GM12865 (cell line): ENCODE data around the gene ACOT8.
A peak's percentile ranks its signal among the peaks of the same experiment; 100 is the strongest.

ENCODE experiments used
- DNase-seq: peaks from one replicate; pipeline ENCODE4 v3.0.0; 2010; ENCODE audit warnings: low read depth
- H3K4me3 ChIP-seq: 2 replicates; pipeline ENCODE4 v1.5.1; 2011; ENCODE audit warnings: mild to moderate bottlenecking, low read depth, low read length, control low read depth
- TF ChIP-seq, protein P1 (sequence below): IDR thresholded peaks from 2 replicates; pipeline ENCODE4 v1.5.1; 2011; ENCODE audit warnings: low read length, control low read depth, low read depth, inconsistent platforms; ENCODE audit not compliant: insufficient read depth; ENCODE audit errors: missing control alignments

Gene ACOT8

DNA sequence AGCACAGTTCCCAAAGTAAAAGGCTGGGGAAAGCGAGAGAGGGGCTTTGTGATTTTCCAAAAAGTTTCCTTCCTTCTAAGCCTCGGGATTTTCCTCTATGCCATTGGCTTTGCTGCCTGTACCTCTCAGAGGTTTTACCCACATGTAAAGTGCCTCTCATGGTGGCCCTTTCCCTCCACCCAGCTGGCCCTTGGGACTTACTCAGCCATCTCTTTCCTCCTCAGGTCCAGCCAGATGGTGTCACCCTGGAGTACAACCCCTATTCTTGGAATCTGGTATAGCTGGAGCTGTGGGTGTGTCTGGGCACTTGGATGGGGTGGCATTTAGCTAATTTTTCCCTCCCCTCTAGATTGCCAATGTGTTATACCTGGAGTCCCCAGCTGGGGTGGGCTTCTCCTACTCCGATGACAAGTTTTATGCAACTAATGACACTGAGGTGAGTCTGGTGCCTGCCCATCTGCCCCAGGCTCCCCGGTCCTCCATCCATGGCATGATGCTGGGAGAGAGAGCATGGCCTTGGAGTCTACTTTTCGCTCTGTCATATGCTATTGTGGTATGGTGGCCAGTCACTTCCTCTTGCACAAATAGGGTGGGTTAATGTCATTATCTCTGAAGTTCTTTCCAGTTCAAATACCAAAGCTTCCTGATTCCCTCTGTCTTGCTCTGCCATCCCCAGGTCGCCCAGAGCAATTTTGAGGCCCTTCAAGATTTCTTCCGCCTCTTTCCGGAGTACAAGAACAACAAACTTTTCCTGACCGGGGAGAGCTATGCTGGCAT, 35.0 kb upstream of the ACOT8 start:
- DNase-seq, result no peak
- TF ChIP-seq, protein P1, sequence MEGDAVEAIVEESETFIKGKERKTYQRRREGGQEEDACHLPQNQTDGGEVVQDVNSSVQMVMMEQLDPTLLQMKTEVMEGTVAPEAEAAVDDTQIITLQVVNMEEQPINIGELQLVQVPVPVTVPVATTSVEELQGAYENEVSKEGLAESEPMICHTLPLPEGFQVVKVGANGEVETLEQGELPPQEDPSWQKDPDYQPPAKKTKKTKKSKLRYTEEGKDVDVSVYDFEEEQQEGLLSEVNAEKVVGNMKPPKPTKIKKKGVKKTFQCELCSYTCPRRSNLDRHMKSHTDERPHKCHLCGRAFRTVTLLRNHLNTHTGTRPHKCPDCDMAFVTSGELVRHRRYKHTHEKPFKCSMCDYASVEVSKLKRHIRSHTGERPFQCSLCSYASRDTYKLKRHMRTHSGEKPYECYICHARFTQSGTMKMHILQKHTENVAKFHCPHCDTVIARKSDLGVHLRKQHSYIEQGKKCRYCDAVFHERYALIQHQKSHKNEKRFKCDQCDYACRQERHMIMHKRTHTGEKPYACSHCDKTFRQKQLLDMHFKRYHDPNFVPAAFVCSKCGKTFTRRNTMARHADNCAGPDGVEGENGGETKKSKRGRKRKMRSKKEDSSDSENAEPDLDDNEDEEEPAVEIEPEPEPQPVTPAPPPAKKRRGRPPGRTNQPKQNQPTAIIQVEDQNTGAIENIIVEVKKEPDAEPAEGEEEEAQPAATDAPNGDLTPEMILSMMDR, result no peak
- peak overlapping the region; percentile 95 for H3K4me3 ChIP-seq

DNA sequence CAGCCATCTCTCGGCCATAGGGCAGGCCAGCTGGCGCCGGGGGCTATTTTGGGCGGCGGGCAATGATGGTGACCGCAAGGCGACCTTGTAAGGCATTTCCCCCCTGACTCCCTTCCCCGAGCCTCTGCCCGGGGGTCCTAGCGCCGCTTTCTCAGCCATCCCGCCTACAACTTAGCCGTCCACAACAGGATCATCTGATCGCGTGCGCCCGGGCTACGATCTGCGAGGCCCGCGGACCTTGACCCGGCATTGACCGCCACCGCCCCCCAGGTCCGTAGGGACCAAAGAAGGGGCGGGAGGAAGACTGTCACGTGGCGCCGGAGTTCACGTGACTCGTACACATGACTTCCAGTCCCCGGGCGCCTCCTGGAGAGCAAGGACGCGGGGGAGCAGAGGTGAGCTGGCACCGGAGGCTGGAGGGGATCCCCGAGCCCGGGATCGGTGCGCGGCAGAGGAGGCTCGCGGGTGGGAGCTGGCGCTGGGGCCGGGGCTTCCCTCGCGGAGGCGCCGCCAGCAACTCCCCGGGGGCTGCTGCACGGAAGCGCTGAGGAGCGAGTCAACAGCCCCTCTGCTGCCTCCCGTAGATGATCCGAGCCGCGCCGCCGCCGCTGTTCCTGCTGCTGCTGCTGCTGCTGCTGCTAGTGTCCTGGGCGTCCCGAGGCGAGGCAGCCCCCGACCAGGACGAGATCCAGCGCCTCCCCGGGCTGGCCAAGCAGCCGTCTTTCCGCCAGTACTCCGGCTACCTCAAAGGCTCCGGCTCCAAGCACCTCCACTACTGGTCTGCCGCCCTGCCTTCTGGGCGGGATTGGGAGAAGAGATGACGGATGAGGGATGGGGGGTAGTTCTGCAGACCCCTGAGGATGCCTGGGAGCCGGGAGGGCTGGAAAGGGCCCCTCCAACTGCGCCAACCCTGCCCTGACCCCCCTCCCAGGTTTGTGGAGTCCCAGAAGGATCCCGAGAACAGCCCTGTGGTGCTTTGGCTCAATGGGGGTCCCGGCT, 34.1 kb upstream of the ACOT8 start, which contains the start of the genes CTSA and NEURL2:
Gene CTSA (plus strand): TSS at position 351 of the 999 bp plus-strand sequence. CDS start 234 bp downstream, at position 585.
Gene NEURL2 (minus strand): TSS at position 224 of the 999 bp plus-strand sequence. CDS start 217 bp downstream, at position 7.
- H3K4me3 ChIP-seq, result peak within 1 kb of the TSS; percentile 95
- DNase-seq, result peak; percentile 96

DNA sequence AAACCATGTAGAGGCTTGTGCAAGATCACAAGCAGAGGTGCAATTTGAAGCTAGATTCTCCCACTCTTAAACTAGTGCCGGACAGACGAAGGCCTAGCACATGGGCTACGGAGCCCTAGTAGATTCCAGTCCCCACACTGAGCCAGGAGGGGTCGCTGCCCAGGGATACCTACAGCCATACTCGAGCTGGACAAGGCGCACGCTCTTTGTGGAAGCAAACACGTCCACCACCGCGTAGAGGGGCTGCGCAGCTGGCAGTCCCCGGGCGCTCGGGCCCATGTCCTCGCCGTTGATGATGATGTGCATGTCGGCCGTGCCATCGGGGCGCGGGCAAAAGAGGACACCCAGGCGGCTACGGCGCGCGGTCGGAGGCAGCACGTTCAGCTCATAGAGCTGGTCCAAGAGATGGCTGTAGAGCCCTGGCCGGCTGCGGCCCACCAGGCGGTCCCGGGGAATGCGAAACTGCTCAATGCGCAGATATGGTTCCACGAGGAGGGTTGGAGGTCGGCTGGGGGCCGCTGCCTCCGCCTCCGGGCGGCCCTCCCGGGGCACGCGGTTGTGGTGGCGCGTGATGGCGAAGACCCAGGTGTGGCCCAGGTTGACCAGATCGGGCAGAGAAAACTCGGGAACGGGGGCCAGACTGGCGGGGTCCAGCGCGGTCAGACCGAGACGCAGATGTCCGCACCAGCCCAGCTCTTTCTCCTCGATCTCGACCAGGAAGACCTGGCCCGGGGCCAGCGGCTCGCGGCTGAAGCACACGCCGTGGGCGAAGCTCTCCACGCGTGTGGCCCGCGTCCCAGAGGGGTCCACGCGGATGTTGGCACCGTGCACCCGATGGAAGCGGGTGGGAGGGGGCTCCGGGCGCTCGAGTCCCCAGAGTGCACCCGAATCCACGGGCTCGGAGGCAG, 33.1 kb upstream of the ACOT8 start:
- peak overlapping the region; percentile 95 for H3K4me3 ChIP-seq
- DNase-seq, result peak; percentile 35
- TF ChIP-seq, protein P1, result peak; percentile 18

More for the DNA sequence above, 34.1 kb upstream of the ACOT8 start, which contains the start of the genes CTSA and NEURL2:
- TF ChIP-seq, protein P1, result no peak

GRCh38 chr20:45888681-45889080, 31.5 kb upstream of the ACOT8 start:
- H3K4me3 ChIP-seq, result no peak overlapping the region
- no peak for DNase-seq
- TF ChIP-seq, protein P1, result no peak

DNA sequence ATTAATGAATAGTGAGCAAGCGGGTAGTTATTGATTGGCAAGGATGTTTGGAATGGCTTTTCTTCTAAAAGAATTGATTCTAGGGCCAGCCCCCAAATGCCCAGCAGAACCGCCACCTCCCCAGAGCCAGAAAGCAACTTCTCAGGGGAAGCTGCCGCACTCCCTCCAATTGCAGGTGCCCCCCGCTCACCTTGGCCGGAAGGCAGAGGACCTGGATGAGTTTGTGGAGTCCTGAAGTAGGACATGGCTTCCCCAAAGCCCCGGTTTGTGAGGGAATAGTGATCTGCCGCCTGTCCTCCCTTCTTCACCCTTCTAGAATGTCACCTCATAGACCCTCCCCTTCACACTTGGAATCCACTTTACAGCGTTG, 30.1 kb upstream of the ACOT8 start, which contains the start of gene SPATA25:
Gene SPATA25 (minus strand): TSS at position 277 of the 370 bp plus-strand sequence. CDS start 32 bp downstream, at position 245.
- TF ChIP-seq, protein P1, result no peak
- no peak for DNase-seq
- no peak within 1 kb of the TSS for H3K4me3 ChIP-seq
